Measurements from ENCODE around the gene MASP2.
A peak's percentile ranks its signal among the peaks of the same experiment; 100 is the strongest.
"Not testable (repeated sequence)": the region's sequence is repeated elsewhere in the genome, so short reads cannot be mapped to it uniquely, and the experiment has no call there.

MASP2 gene

GRCh38 chr1:11013160-11013531, 33.9 kb downstream of the MASP2 start:
- in situ Hi-C loops (cut with HindIII; ENCODE audit: low sequenced_read_pairs), result no loop called here
- H3K4me3 ChIP-seq (ENCODE audit: low read depth, low read length), result peak overlapping the region; percentile 89
- DNase-seq (ENCODE audit: low read depth, low spot score), result no peak
- TF ChIP-seq CTCF (IDR thresholded peaks at IDR 0.05; ENCODE audit: low read depth, low read length), result no peak

GRCh38 chr1:11012260-11013159, 34.5 kb downstream of the MASP2 start, which contains the start of gene TARDBP:
TARDBP (plus strand) TSS chr1:11012654; CDS start chr1:11013728, 1,074 bp downstream.
- peak; percentile 93 for DNase-seq (ENCODE audit: low read depth, low spot score)
- no peak for TF ChIP-seq CTCF (IDR thresholded peaks at IDR 0.05; ENCODE audit: low read depth, low read length)
- peak within 1 kb of the TSS; percentile 89 for H3K4me3 ChIP-seq (ENCODE audit: low read depth, low read length)
- in situ Hi-C loops (cut with HindIII; ENCODE audit: low sequenced_read_pairs), result no loop called here

- no peak overlapping the region for H3K4me3 ChIP-seq (ENCODE audit: low read depth, low read length)
These were observed 46.5 kb downstream of the MASP2 start for GRCh38 chr1:11000526-11000925.

GRCh38 chr1:10996100-10996499, 50.9 kb downstream of the MASP2 start:
- no peak overlapping the region for H3K4me3 ChIP-seq (ENCODE audit: low read depth, low read length)
- TF ChIP-seq CTCF (IDR thresholded peaks at IDR 0.05; ENCODE audit: low read depth, low read length), result no peak
- in situ Hi-C loops (cut with HindIII; ENCODE audit: low sequenced_read_pairs), result no loop called here

More at GRCh38 chr1:11000526-11000925, 46.5 kb downstream of the MASP2 start:
- no peak for TF ChIP-seq CTCF (IDR thresholded peaks at IDR 0.05; ENCODE audit: low read depth, low read length)
- in situ Hi-C loops (cut with HindIII; ENCODE audit: low sequenced_read_pairs), result no loop called here
- no peak for DNase-seq (ENCODE audit: low read depth, low spot score)

GRCh38 chr1:10992864-10993263, 54.2 kb downstream of the MASP2 start:
- no peak for TF ChIP-seq CTCF (IDR thresholded peaks at IDR 0.05; ENCODE audit: low read depth, low read length)

More at GRCh38 chr1:10996100-10996499, 50.9 kb downstream of the MASP2 start:
- no peak for DNase-seq (ENCODE audit: low read depth, low spot score)

GRCh38 chr1:10992004-10992403, 55.0 kb downstream of the MASP2 start:
- in situ Hi-C loops (cut with HindIII; ENCODE audit: low sequenced_read_pairs); DNase-seq (ENCODE audit: low read depth, low spot score); H3K4me3 ChIP-seq (ENCODE audit: low read depth, low read length): not testable (repeated sequence)

More at GRCh38 chr1:10992864-10993263, 54.2 kb downstream of the MASP2 start:
- in situ Hi-C loops (cut with HindIII; ENCODE audit: low sequenced_read_pairs), result no loop called here
- DNase-seq (ENCODE audit: low read depth, low spot score), result no peak
- no peak overlapping the region for H3K4me3 ChIP-seq (ENCODE audit: low read depth, low read length)

GRCh38 chr1:10990828-10991227, 56.2 kb downstream of the MASP2 start:
- in situ Hi-C loops (cut with HindIII; ENCODE audit: low sequenced_read_pairs), result no loop called here
- DNase-seq (ENCODE audit: low read depth, low spot score), result no peak
- TF ChIP-seq CTCF (IDR thresholded peaks at IDR 0.05; ENCODE audit: low read depth, low read length), result no peak
- no peak overlapping the region for H3K4me3 ChIP-seq (ENCODE audit: low read depth, low read length)

- H3K4me3 ChIP-seq (ENCODE audit: low read depth, low read length); DNase-seq (ENCODE audit: low read depth, low spot score); in situ Hi-C loops (cut with HindIII; ENCODE audit: low sequenced_read_pairs): not testable (repeated sequence)
These were observed 57.0 kb downstream of the MASP2 start for GRCh38 chr1:10989920-10990516.
